Muscle of arm (tissue), 12 donors: ENCODE data around the gene TBPL1. TPM values are rescaled to one million over a fixed set of nuclear protein-coding genes. Genes with fewer than 3 reads are reported as not detected.
"Not testable (repeated sequence)": the region's sequence is repeated elsewhere in the genome, so short reads cannot be mapped to it uniquely, and the experiment has no call there.

ENCODE experiments used
- DNase-seq: peaks from one replicate; pipeline ENCODE4 v3.0.0-alpha.2; 2013
- polyA plus RNA-seq, 12 donors: library from polyadenylated mRNA; unstranded; fragments of 120-200 nt; gene quantifications; one replicate each; pipeline ENCODE4 v1.2.1, GENCODE V29; 2013; ENCODE audit not compliant: insufficient read length in 12 of 12

Gene TBPL1
- polyA plus RNA-seq, 12 donors: 17.7 to 31.2 (median 24.1) TPM; not detected in 1

- DNase-seq: no peak
These were observed 1.8 kb upstream of the TBPL1 start for GRCh38 chr6:133951227-133951626.

GRCh38 chr6:133951881-133952814, 876 bp upstream of the TBPL1 start:
- DNase-seq: peak; percentile 79

- DNase-seq: no peak
These were observed 801 bp downstream of the TBPL1 start for GRCh38 chr6:133953634-133954415.

GRCh38 chr6:133954657-133955576, 1.9 kb downstream of the TBPL1 start:
- no peak for DNase-seq

GRCh38 chr6:133955582-133956415, 2.8 kb downstream of the TBPL1 start:
- no peak for DNase-seq

GRCh38 chr6:133956416-133957049, 3.5 kb downstream of the TBPL1 start:
- DNase-seq: no peak

GRCh38 chr6:133957227-133957626, 4.2 kb downstream of the TBPL1 start:
- DNase-seq: no peak

GRCh38 chr6:133957780-133958242, 4.8 kb downstream of the TBPL1 start:
- no peak for DNase-seq

- DNase-seq: no peak
These were observed 5.8 kb downstream of the TBPL1 start for GRCh38 chr6:133958791-133959190.

- DNase-seq: no peak
These were observed 6.8 kb downstream of the TBPL1 start for GRCh38 chr6:133959667-133960368.

- no peak for DNase-seq
These were observed 8.8 kb downstream of the TBPL1 start for GRCh38 chr6:133961831-133962230.

GRCh38 chr6:133964052-133964451, 11.0 kb downstream of the TBPL1 start:
- no peak for DNase-seq

GRCh38 chr6:133964702-133965101, 11.7 kb downstream of the TBPL1 start:
- no peak for DNase-seq

GRCh38 chr6:133965817-133966360, 12.9 kb downstream of the TBPL1 start:
- DNase-seq: no peak

GRCh38 chr6:133966654-133967329, 13.8 kb downstream of the TBPL1 start:
- DNase-seq: no peak

GRCh38 chr6:133967347-133967746, 14.3 kb downstream of the TBPL1 start:
- DNase-seq: no peak

- DNase-seq: not testable (repeated sequence)
These were observed 14.8 kb downstream of the TBPL1 start for GRCh38 chr6:133967835-133968234.

GRCh38 chr6:133969285-133969920, 16.4 kb downstream of the TBPL1 start:
- DNase-seq: no peak
